DOHH2 (cell line): Measurements from ENCODE around the gene SORBS1.

Experiments
- H3F3A ChIP-seq: fragments of 200-600 bp; sonication (generic), shearing (Covaris generic); 2 replicates; pipeline ENCODE4 v1.6.0; 2016; ENCODE audit warnings: antibody characterized with exemption, mild to moderate bottlenecking; ENCODE audit not compliant: control insufficient read depth, insufficient read depth
- H3K27ac ChIP-seq: fragments of 200-600 bp; sonication (generic); 2 replicates; pipeline ENCODE4 v1.5.1; 2014; ENCODE audit warnings: low read depth, mild to moderate bottlenecking, low read length, moderate library complexity
- H3K27me3 ChIP-seq: fragments of 200-600 bp; sonication (generic); 2 replicates; pipeline ENCODE4 v1.6.1; 2014; ENCODE audit warnings: mild to moderate bottlenecking, low read length, mixed read lengths; ENCODE audit not compliant: control insufficient read depth
- H3K36me3 ChIP-seq: fragments of 200-600 bp; sonication (generic); 2 replicates; pipeline ENCODE4 v1.6.1; 2014; ENCODE audit warnings: mild to moderate bottlenecking, low read length, moderate library complexity, mixed read lengths; ENCODE audit not compliant: control insufficient read depth
- H3K4me1 ChIP-seq: fragments of 200-600 bp; sonication (generic); 2 replicates; pipeline ENCODE4 v1.6.1; 2014; ENCODE audit warnings: mild to moderate bottlenecking, low read length, mixed read lengths; ENCODE audit not compliant: control insufficient read depth
- H3K4me2 ChIP-seq: fragments of 200-600 bp; sonication (generic); 2 replicates; pipeline ENCODE4 v1.6.0; 2014; ENCODE audit warnings: mild to moderate bottlenecking, low read length, moderate library complexity
- H3K4me3 ChIP-seq: fragments of 200-600 bp; sonication (generic); 2 replicates; pipeline ENCODE4 v1.5.1; 2014; ENCODE audit warnings: mild to moderate bottlenecking, low read length, mixed read lengths
- H3K79me2 ChIP-seq: fragments of 200-600 bp; sonication (generic); 2 replicates; pipeline ENCODE4 v1.6.1; 2014; ENCODE audit warnings: mild to moderate bottlenecking, low read length, mixed read lengths; ENCODE audit not compliant: control insufficient read depth
- H3K9me2 ChIP-seq: fragments of 200-600 bp; sonication (generic); replicated peaks from 2 replicates; pipeline ENCODE4 v1.6.1; 2014; ENCODE audit warnings: mild to moderate bottlenecking, low read length, mixed read lengths; ENCODE audit not compliant: control insufficient read depth
- H3K9me3 ChIP-seq: fragments of 200-600 bp; sonication (generic); 2 replicates; pipeline ENCODE4 v1.6.1; 2014; ENCODE audit warnings: antibody characterized with exemption, low read length, mixed read lengths; ENCODE audit not compliant: control insufficient read depth, insufficient read depth
- H4K20me1 ChIP-seq: fragments of 200-600 bp; sonication (generic); 2 replicates; pipeline ENCODE4 v1.6.0; 2014; ENCODE audit warnings: low read depth, mild to moderate bottlenecking, antibody characterized with exemption, low read length, moderate library complexity; ENCODE audit not compliant: control insufficient read depth, insufficient read depth
- CTCF ChIP-seq: fragments of 200-600 bp; sonication (generic); IDR thresholded peaks from one replicate; pipeline ENCODE4 v1.5.1; 2014; ENCODE audit warnings: antibody characterized with exemption, mild to moderate bottlenecking, low read depth, low read length; ENCODE audit not compliant: poor library complexity, severe bottlenecking
- EZH2phosphoT487 ChIP-seq: fragments of 200-600 bp; sonication (generic); IDR thresholded peaks from 2 replicates; pipeline ENCODE4 v1.6.1; 2017; ENCODE audit warnings: borderline replicate concordance, mild to moderate bottlenecking, antibody characterized with exemption, low read length, moderate library complexity, mixed read lengths

Gene SORBS1

GRCh38 chr10:95332666-95333249 is 228.4 kb downstream of the SORBS1 start:
- Histone ChIP-seq H3K27ac (no peak overlapping the region), H3K4me2 (no peak overlapping the region)

GRCh38 chr10:95331596-95332130 is 229.5 kb downstream of the SORBS1 start:
- no peaks in the 10 kb centered on the region for H3K4me1 ChIP-seq
- no peak for TF ChIP-seq EZH2phosphoT487
- no peak for TF ChIP-seq CTCF
- no peaks in the 10 kb centered on the region for H4K20me1 ChIP-seq
- no peak overlapping the region for H3K27ac ChIP-seq
- no peaks in the 10 kb centered on the region for H3F3A ChIP-seq
- H3K36me3 ChIP-seq = no peaks in the 10 kb centered on the region
- H3K4me2 ChIP-seq = no peak overlapping the region
- H3K4me3 ChIP-seq = no peak overlapping the region
- H3K9me3 ChIP-seq = no peaks in the 10 kb centered on the region
- H3K79me2 ChIP-seq = no peaks in the 10 kb centered on the region
- no peaks in the 10 kb centered on the region for H3K9me2 ChIP-seq
- no peaks in the 10 kb centered on the region for H3K27me3 ChIP-seq

More at GRCh38 chr10:95332666-95333249, 228.4 kb downstream of the SORBS1 start:
- Histone ChIP-seq H4K20me1 (no peaks in the 10 kb centered on the region), H3K27me3 (no peaks in the 10 kb centered on the region), H3K4me1 (no peaks in the 10 kb centered on the region), H3F3A (no peaks in the 10 kb centered on the region), H3K9me2 (no peaks in the 10 kb centered on the region), H3K79me2 (no peaks in the 10 kb centered on the region), H3K9me3 (no peaks in the 10 kb centered on the region), H3K4me3 (no peak overlapping the region), H3K36me3 (no peaks in the 10 kb centered on the region)
- no peak for TF ChIP-seq EZH2phosphoT487
- no peak for TF ChIP-seq CTCF

GRCh38 chr10:95330966-95331453 is 230.2 kb downstream of the SORBS1 start:
- no peaks in the 10 kb centered on the region for H3K27me3 ChIP-seq
- no peak overlapping the region for H3K4me3 ChIP-seq
- H3K9me2 ChIP-seq = no peaks in the 10 kb centered on the region
- no peaks in the 10 kb centered on the region for H3F3A ChIP-seq
- H3K4me1 ChIP-seq = no peaks in the 10 kb centered on the region
- H3K9me3 ChIP-seq = no peaks in the 10 kb centered on the region
- TF ChIP-seq CTCF = no peak
- TF ChIP-seq EZH2phosphoT487 = no peak
- H4K20me1 ChIP-seq = no peaks in the 10 kb centered on the region
- no peaks in the 10 kb centered on the region for H3K36me3 ChIP-seq
- H3K27ac ChIP-seq = no peak overlapping the region
- no peaks in the 10 kb centered on the region for H3K79me2 ChIP-seq
- H3K4me2 ChIP-seq = no peak overlapping the region
